IPS-18a (cell line): ENCODE data around the gene CAMK1D.

ENCODE experiments used
- H3K27ac ChIP-seq: one replicate; pipeline ENCODE4 v1.5.1; 2013; ENCODE audit warnings: low read length
- H3K27me3 ChIP-seq: one replicate; pipeline ENCODE4 v1.6.1; 2013; ENCODE audit warnings: mild to moderate bottlenecking, low read length; ENCODE audit not compliant: control insufficient read depth, insufficient read depth
- H3K36me3 ChIP-seq: one replicate; pipeline ENCODE4 v1.6.1; 2013; ENCODE audit warnings: low read depth, low read length; ENCODE audit not compliant: control insufficient read depth
- H3K4me1 ChIP-seq: one replicate; pipeline ENCODE4 v1.6.1; 2013; ENCODE audit warnings: low read depth, low read length; ENCODE audit not compliant: control insufficient read depth
- H3K4me3 ChIP-seq: one replicate; pipeline ENCODE4 v1.5.1; 2013; ENCODE audit warnings: low read length
- H3K9ac ChIP-seq: one replicate; pipeline ENCODE4 v1.6.1; 2013; ENCODE audit warnings: mild to moderate bottlenecking, low read length, moderate library complexity
- H3K9me3 ChIP-seq: one replicate; pipeline ENCODE4 v1.6.1; 2013; ENCODE audit warnings: low read depth, low read length; ENCODE audit not compliant: control insufficient read depth

The CAMK1D gene

GRCh38 chr10:12622016-12622415 is 272.7 kb downstream of the CAMK1D start:
- no peaks in the 10 kb centered on the region for H3K9me3 ChIP-seq
- H3K27ac ChIP-seq = no peak overlapping the region
- H3K27me3 ChIP-seq = no peaks in the 10 kb centered on the region
- no peaks in the 10 kb centered on the region for H3K36me3 ChIP-seq
- no peak overlapping the region for H3K9ac ChIP-seq
- no peaks in the 10 kb centered on the region for H3K4me1 ChIP-seq
- no peak overlapping the region for H3K4me3 ChIP-seq

DNA sequence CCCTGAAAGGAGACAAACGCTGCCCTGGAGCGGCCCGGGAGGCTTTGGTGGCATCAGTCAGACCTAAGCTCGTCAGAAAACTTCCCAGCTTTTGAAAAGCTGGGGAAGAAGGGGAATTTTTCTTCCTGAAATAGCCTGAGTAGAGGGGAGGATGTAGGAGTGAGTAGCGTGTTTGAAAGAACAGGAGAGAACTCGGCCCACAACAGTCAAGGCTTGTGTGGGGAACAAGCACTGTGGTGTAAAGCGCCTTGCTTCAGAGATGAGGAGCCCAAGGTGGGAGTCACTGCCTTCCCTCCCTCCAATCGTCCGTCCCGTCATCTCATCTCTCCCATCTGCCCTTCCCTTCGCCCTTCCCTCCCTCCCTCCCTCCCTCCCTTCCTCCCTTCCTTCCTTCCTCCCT is 273.3 kb downstream of the CAMK1D start:
- no peaks in the 10 kb centered on the region for H3K4me1 ChIP-seq
- H3K27me3 ChIP-seq = no peaks in the 10 kb centered on the region
- H3K9me3 ChIP-seq = no peaks in the 10 kb centered on the region
- no peak overlapping the region for H3K27ac ChIP-seq
- no peaks in the 10 kb centered on the region for H3K36me3 ChIP-seq
- H3K4me3 ChIP-seq = no peak overlapping the region
- no peak overlapping the region for H3K9ac ChIP-seq

DNA sequence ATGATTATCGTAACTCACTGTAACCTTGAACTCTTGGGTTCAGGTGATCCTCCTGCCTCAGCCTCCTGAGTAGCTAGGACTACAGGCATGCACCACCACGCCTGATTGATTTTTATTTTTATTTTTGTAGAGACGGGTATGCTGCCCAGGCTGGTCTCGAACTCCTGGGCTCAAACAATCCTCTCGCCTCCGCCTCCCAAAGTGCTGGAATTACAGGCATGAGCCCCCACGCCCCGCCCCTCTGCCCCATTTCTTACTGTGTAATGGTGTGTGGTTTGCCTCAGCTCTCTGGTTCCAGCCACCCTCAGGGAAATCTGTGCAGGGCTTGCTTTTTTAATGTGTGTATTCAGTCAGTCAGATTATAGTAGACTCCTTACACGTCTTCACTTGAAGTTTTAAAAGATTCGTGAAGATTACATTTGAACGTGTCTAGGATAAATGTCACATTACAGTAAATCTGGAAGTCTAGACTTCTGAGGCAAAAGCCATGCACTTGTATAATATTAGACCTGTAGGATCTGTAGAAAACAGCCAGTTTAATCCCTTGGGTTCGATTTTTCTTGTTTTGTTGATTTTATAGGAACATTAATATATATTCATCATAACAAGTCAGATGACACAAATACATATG is 276.2 kb downstream of the CAMK1D start:
- H3K9me3 ChIP-seq = no peaks in the 10 kb centered on the region
- no peak overlapping the region for H3K9ac ChIP-seq
- H3K27me3 ChIP-seq = no peaks in the 10 kb centered on the region
- no peak overlapping the region for H3K27ac ChIP-seq
- H3K36me3 ChIP-seq = no peaks in the 10 kb centered on the region
- no peaks in the 10 kb centered on the region for H3K4me1 ChIP-seq
- no peak overlapping the region for H3K4me3 ChIP-seq

DNA sequence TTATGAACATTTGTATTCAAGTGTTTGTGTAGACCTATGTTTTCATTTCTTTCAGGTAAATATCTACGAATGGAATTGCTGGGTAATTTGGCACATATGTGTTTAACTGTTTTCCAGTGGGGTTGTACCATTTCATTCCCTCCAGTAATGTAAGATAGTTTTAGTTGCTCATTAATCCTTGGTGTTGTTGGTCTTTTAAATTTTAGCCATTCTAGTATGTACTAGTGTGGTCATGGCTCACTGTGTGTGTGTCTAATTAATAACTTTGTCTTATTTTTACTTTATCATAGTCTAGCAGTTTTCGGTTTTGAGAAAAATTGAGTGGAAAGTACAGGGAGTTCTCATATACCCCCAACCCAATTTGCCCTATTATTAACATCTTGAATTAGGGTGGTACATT is 278.8 kb downstream of the CAMK1D start:
- Histone ChIP-seq H3K36me3 (no peaks in the 10 kb centered on the region), H3K9ac (no peak overlapping the region), H3K4me1 (no peaks in the 10 kb centered on the region), H3K27ac (no peak overlapping the region), H3K27me3 (no peaks in the 10 kb centered on the region), H3K9me3 (peaks cover 3% of the 10 kb centered on the region), H3K4me3 (no peak overlapping the region)

DNA sequence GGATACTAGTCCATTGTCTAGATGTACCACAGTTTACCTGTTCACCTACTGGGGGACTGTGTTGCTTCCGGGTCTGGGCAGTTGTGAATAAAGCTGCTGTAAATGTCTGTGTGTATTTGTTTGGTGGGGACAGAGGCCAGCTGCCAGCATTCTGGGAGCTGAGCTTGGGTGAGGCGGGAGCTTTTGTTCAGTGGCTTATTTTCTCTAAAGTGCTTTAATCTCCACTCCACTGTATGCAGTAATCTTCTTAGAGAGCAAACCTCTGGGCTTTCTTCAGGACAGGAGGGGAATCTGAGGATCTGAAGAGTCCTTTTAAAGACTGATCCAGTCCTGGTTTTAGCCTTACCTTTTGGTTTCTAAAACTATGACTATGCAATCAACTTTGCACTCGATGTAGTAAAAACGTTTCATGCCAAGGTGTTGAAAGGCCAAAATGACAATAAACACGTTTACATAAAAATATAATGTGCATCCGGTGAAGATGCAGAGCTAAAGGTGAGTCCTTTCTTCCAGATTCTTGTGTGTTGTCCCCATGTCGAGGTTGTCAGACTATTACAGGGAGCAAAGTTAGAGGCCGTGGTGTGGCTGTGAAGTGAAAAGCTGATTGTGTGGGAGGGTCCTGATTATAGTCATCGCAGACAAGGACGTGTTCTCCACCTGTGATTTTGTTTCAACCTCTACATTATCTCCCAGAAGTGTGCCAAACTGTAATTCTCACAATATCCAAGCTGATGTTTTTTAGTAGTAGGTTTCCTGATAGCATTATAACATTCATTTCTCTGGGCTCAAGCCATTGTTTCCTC is 279.8 kb downstream of the CAMK1D start:
- Histone ChIP-seq H3K4me3 (no peak overlapping the region), H3K27me3 (no peaks in the 10 kb centered on the region), H3K9ac (no peak overlapping the region), H3K36me3 (no peaks in the 10 kb centered on the region), H3K9me3 (peaks cover 3% of the 10 kb centered on the region), H3K27ac (no peak overlapping the region), H3K4me1 (no peaks in the 10 kb centered on the region)

GRCh38 chr10:12629767-12630165 is 280.4 kb downstream of the CAMK1D start:
- H3K36me3 ChIP-seq = no peaks in the 10 kb centered on the region
- H3K9ac ChIP-seq = no peak overlapping the region
- H3K4me1 ChIP-seq = no peaks in the 10 kb centered on the region
- no peak overlapping the region for H3K27ac ChIP-seq
- peaks cover 3% of the 10 kb centered on the region for H3K9me3 ChIP-seq
- H3K27me3 ChIP-seq = no peaks in the 10 kb centered on the region
- H3K4me3 ChIP-seq = no peak overlapping the region

GRCh38 chr10:12631216-12631615 is 281.9 kb downstream of the CAMK1D start:
- Histone ChIP-seq H3K9ac (no peak overlapping the region), H3K36me3 (no peaks in the 10 kb centered on the region), H3K4me3 (no peak overlapping the region), H3K27me3 (no peaks in the 10 kb centered on the region), H3K27ac (no peak overlapping the region), H3K9me3 (peaks cover 3% of the 10 kb centered on the region), H3K4me1 (no peaks in the 10 kb centered on the region)

DNA sequence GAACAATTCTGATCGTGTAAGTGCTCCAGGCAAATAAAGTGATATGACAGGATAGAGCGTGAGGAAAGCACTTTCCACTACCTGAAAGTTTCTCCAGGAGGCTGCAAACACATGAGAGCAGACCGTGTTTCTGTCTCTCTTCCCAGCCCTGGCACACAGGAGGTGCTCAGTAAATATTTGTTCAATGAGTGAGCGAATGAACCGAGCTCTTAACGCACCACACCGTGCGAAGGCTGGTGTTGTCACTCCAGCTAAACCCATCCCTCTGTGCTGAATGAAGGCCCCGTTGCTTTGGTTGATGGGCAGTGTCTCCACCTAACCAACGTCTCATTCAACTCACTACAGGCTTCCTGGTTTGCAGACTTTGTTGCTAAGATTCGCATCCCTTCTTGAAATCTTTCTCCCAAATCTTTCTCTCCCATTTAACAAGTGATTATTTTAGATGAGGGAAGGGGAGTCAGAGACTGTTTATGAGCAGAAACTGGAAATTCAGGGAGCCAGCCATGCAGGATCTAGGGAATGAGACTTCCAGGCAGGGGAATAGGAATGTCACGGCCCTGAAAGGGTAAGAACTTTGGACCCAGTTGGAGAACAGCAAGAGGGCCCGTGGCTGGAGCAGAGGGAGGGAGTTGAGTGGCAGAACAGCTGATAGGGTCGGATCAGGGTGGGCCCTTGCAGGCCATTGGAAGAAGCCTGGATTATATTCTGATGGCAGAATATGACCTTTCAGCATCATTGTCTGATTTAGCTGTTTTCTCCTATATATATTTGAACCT is 282.6 kb downstream of the CAMK1D start:
- no peak overlapping the region for H3K9ac ChIP-seq
- H3K27me3 ChIP-seq = no peaks in the 10 kb centered on the region
- H3K4me1 ChIP-seq = no peaks in the 10 kb centered on the region
- H3K27ac ChIP-seq = no peak overlapping the region
- no peak overlapping the region for H3K4me3 ChIP-seq
- H3K9me3 ChIP-seq = peaks cover 3% of the 10 kb centered on the region
- H3K36me3 ChIP-seq = no peaks in the 10 kb centered on the region

GRCh38 chr10:12633776-12634620 is 284.7 kb downstream of the CAMK1D start:
- Histone ChIP-seq H3K27me3 (no peaks in the 10 kb centered on the region), H3K27ac (no peak overlapping the region), H3K4me1 (peaks cover 3% of the 10 kb centered on the region), H3K4me3 (no peak overlapping the region), H3K36me3 (no peaks in the 10 kb centered on the region), H3K9me3 (peaks cover 3% of the 10 kb centered on the region), H3K9ac (no peak overlapping the region)

DNA sequence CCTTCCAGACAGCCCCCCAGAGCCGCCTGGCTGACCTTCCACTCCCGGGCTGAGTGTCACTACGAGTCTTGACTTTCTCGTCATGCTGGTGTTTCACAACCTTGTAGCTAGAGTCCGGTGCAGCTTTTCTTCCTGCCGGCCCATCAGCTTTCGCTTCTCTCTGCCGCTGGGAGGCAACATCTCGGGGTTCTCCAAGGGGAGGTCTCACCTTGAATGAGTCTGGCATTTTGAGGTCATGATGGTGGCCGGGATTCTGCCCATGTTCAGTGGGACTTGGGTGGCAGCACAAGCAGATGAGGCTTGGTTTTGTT is 285.2 kb downstream of the CAMK1D start:
- H3K9ac ChIP-seq = no peak overlapping the region
- no peaks in the 10 kb centered on the region for H3K27me3 ChIP-seq
- H3K4me1 ChIP-seq = peaks cover 3% of the 10 kb centered on the region
- no peak overlapping the region for H3K27ac ChIP-seq
- no peaks in the 10 kb centered on the region for H3K36me3 ChIP-seq
- no peak overlapping the region for H3K4me3 ChIP-seq
- peaks cover 3% of the 10 kb centered on the region for H3K9me3 ChIP-seq

DNA sequence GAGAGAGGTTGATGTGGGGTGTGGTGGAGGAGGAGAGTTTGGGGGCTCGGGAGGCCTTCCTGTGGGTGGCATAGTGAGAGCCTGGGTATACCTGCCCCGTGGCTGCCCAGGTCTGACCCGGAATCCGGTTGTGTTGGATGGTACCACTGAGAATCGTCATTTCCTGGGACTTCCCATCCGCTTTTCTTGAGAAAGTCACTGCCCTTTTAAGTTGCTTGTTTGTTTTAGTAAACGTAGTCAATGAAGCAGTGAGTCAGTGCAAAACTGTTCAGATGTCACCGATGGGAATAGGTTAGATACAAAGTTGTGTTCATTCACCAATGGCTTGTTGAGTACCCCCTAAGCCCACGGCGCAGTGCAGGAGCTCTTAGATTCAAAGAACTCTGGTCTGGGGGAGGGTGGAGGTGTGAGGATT is 285.8 kb downstream of the CAMK1D start:
- Histone ChIP-seq H3K9ac (no peak overlapping the region), H3K36me3 (no peaks in the 10 kb centered on the region), H3K27me3 (no peaks in the 10 kb centered on the region), H3K27ac (no peak overlapping the region), H3K4me3 (no peak overlapping the region), H3K4me1 (peaks cover 3% of the 10 kb centered on the region), H3K9me3 (peaks cover 3% of the 10 kb centered on the region)
